ENCODE results near the gene SP3. TPM values are rescaled to one million over a fixed set of nuclear protein-coding genes. Genes with fewer than 3 reads are reported as not detected.
A peak's percentile ranks its signal among the peaks of the same experiment; 100 is the strongest.

SP3 gene
- total RNA-seq, 1 experiment from 2014 or later: 139 TPM

DNA sequence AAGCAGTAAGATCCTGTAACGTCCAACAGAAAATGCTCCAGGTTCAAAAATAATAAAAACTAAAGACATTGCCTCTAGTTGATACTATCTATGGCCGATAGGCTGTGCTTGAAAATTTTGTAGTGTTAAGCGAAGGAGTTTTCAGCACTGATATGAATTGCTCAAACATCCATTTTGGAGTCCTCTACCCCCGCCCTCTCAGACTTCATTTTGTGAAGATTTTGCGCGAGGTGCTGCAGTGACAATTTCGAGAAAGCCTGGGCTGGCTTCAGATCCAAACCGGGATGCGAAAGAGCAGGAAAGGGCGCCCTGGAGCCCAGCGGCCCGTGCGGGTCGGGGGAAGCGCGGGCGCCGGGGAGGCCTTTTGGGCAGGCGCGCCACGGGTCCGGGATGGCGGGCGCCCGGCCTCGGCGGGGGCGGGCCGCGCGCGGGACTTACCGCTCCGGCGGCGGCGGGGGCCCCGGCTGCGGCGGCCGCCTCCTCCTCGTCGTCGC, 1.8 kb downstream of the SP3 start:
- peak overlapping the region; percentile 80 for H3K4me3 ChIP-seq (ENCODE audit: low read length)
- no peaks in the 10 kb centered on the region for H3K9me2 ChIP-seq (replicated peaks; ENCODE audit: insufficient read depth, low read length)
- peaks cover 61% of the 10 kb centered on the region for H3K79me2 ChIP-seq (ENCODE audit: low read length)
- peaks cover 8% of the 10 kb centered on the region; the same call in 1 of the 2 replicates for H4K20me1 ChIP-seq (ENCODE audit: insufficient read depth, low read depth, low read length)
- H2AFZ ChIP-seq (ENCODE audit: low read length): no peak overlapping the region
- peak overlapping the region; percentile 75 for H3K4me2 ChIP-seq (ENCODE audit: low read depth, low read length, poor library complexity, severe bottlenecking)
- no peaks in the 10 kb centered on the region for H3K9me3 ChIP-seq (ENCODE audit: low read length)
- peaks cover 51% of the 10 kb centered on the region for H3K4me1 ChIP-seq (ENCODE audit: low read length)
- no peaks in the 10 kb centered on the region for H3K27me3 ChIP-seq (ENCODE audit: low read length)
- peak overlapping the region; percentile 97 for H3K27ac ChIP-seq (ENCODE audit: low read length)
- peaks cover 39% of the 10 kb centered on the region for H3K36me3 ChIP-seq (ENCODE audit: insufficient read depth, low read length)
- peak overlapping the region; percentile 99 for H3K9ac ChIP-seq (ENCODE audit: low read length)
- DNase-seq: peak; percentile 90

DNA sequence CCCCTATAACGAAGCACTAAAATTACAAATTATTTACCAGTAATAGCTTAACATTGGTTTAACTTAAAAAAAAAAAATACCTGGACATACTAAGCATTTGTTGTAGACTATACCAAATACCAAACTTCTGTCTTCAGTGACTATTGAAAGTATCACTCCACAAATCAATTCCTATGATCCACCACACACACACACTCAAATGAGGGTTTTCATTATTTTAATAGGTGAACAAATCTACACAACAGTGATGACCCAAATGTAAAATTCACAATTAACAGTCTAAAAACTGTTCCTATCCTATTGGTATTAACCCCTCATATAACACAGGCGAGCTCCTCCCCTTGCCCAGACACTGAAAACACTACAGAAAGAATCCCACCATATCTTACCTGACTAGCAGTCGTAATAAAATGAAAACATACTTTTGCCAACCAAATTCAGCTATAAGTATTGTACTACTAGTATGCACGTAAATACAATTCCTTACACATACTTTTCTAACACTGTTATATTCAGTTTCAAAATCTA, 2.5 kb downstream of the SP3 start:
- Histone ChIP-seq H3K9me2 (replicated peaks; ENCODE audit: insufficient read depth, low read length) (no peaks in the 10 kb centered on the region), H3K36me3 (ENCODE audit: insufficient read depth, low read length) (peaks cover 46% of the 10 kb centered on the region), H2AFZ (ENCODE audit: low read length) (no peak overlapping the region), H3K4me2 (ENCODE audit: low read depth, low read length, poor library complexity, severe bottlenecking) (peak overlapping the region; percentile 75), H3K4me3 (ENCODE audit: low read length) (peak overlapping the region; percentile 80), H3K9me3 (ENCODE audit: low read length) (no peaks in the 10 kb centered on the region), H3K79me2 (ENCODE audit: low read length) (peaks cover 68% of the 10 kb centered on the region), H3K27ac (ENCODE audit: low read length) (peak overlapping the region; percentile 97), H3K4me1 (ENCODE audit: low read length) (peaks cover 53% of the 10 kb centered on the region), H3K9ac (ENCODE audit: low read length) (peak overlapping the region; percentile 99), H3K27me3 (ENCODE audit: low read length) (no peaks in the 10 kb centered on the region), H4K20me1 (ENCODE audit: insufficient read depth, low read depth, low read length) (peaks cover 8% of the 10 kb centered on the region; the same call in 1 of the 2 replicates)
- peak; percentile 63 for DNase-seq

DNA sequence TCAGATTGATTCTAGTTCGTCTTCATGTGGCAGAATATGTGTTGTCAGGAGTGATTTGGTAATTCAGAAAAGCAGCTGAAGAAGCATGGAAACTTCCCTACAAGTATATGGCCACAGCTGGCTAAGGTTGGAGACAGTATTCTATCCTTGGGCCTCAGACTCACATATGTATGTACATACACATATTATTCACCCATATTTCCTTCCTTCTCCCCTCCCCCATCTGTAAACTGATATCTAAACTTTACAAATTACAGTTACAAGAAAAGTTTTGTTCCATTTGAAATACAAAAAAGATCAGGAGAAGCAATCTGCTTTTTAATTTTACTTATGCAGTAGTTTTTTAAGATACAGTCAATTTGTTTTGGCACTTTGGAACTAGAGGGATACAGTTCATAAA, 3.1 kb downstream of the SP3 start:
- H3K27ac ChIP-seq (ENCODE audit: low read length): peak overlapping the region; percentile 97
- DNase-seq: no peak
- peaks cover 52% of the 10 kb centered on the region for H3K36me3 ChIP-seq (ENCODE audit: insufficient read depth, low read length)
- peak overlapping the region; percentile 99 for H3K9ac ChIP-seq (ENCODE audit: low read length)
- peak overlapping the region; percentile 80 for H3K4me3 ChIP-seq (ENCODE audit: low read length)
- H3K4me2 ChIP-seq (ENCODE audit: low read depth, low read length, poor library complexity, severe bottlenecking): peak overlapping the region; percentile 75
- H4K20me1 ChIP-seq (ENCODE audit: insufficient read depth, low read depth, low read length): peaks cover 10% of the 10 kb centered on the region; the same call in 1 of the 2 replicates
- H3K9me3 ChIP-seq (ENCODE audit: low read length): no peaks in the 10 kb centered on the region
- no peak overlapping the region for H2AFZ ChIP-seq (ENCODE audit: low read length)
- peaks cover 75% of the 10 kb centered on the region for H3K79me2 ChIP-seq (ENCODE audit: low read length)
- H3K9me2 ChIP-seq (replicated peaks; ENCODE audit: insufficient read depth, low read length): no peaks in the 10 kb centered on the region
- no peaks in the 10 kb centered on the region for H3K27me3 ChIP-seq (ENCODE audit: low read length)
- peaks cover 53% of the 10 kb centered on the region for H3K4me1 ChIP-seq (ENCODE audit: low read length)

DNA sequence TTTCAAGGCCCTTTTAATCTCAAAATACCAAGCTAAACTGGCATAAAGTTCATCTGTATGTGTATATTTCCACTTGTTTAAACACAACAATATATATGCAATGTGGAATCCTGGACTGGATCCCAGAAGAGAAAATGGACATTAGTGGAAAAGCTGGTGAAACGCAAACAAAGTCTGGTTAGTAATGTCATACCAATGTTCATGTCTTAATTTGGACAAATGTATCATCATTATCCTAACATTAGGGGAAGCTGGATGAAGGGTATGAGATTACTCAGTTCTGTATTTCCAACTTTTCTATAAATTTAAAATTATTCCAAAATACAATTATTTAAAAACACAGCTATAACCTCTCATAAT, 3.8 kb downstream of the SP3 start:
- Histone ChIP-seq H3K79me2 (ENCODE audit: low read length) (peaks cover 79% of the 10 kb centered on the region), H3K9ac (ENCODE audit: low read length) (no peak overlapping the region), H3K36me3 (ENCODE audit: insufficient read depth, low read length) (peaks cover 59% of the 10 kb centered on the region), H3K27ac (ENCODE audit: low read length) (peak overlapping the region; percentile 97), H3K4me2 (ENCODE audit: low read depth, low read length, poor library complexity, severe bottlenecking) (peak overlapping the region; percentile 75), H4K20me1 (ENCODE audit: insufficient read depth, low read depth, low read length) (peaks cover 15% of the 10 kb centered on the region; the same call in 1 of the 2 replicates), H3K27me3 (ENCODE audit: low read length) (no peaks in the 10 kb centered on the region), H2AFZ (ENCODE audit: low read length) (no peak overlapping the region), H3K9me3 (ENCODE audit: low read length) (no peaks in the 10 kb centered on the region), H3K9me2 (replicated peaks; ENCODE audit: insufficient read depth, low read length) (no peaks in the 10 kb centered on the region), H3K4me1 (ENCODE audit: low read length) (peaks cover 48% of the 10 kb centered on the region), H3K4me3 (ENCODE audit: low read length) (peak overlapping the region; percentile 80)
- no peak for DNase-seq

DNA sequence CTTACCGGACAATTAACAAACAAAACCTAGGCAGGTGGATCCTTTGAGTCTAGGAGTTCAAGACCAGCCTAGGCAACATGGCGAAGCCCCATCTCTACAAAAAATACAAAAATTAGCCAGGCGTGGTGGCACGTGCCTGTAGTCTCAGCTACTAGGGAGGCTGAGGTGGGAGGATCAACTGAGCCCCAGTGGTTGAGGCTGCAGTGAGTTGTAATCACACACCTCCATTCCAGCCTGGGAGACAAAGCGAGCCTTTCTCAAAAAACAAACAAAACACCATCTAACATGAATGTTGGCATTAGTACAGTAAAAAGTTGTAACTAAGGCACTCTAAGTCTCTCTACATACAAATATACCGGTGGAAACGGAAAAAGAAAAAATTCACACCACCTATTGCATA, 5.3 kb downstream of the SP3 start:
- no peak overlapping the region for H3K9ac ChIP-seq (ENCODE audit: low read length)
- H3K36me3 ChIP-seq (ENCODE audit: insufficient read depth, low read length): peaks cover 73% of the 10 kb centered on the region
- peak overlapping the region; percentile 3; the same call in 1 of the 2 replicates for H3K27ac ChIP-seq (ENCODE audit: low read length)
- peaks cover 43% of the 10 kb centered on the region for H3K4me1 ChIP-seq (ENCODE audit: low read length)
- no peaks in the 10 kb centered on the region for H3K27me3 ChIP-seq (ENCODE audit: low read length)
- DNase-seq: no peak
- H3K9me3 ChIP-seq (ENCODE audit: low read length): no peaks in the 10 kb centered on the region
- H3K9me2 ChIP-seq (replicated peaks; ENCODE audit: insufficient read depth, low read length): no peaks in the 10 kb centered on the region
- no peak overlapping the region for H2AFZ ChIP-seq (ENCODE audit: low read length)
- peaks cover 86% of the 10 kb centered on the region for H3K79me2 ChIP-seq (ENCODE audit: low read length)
- peak overlapping the region; percentile 75 for H3K4me2 ChIP-seq (ENCODE audit: low read depth, low read length, poor library complexity, severe bottlenecking)
- peaks cover 15% of the 10 kb centered on the region; the same call in 1 of the 2 replicates for H4K20me1 ChIP-seq (ENCODE audit: insufficient read depth, low read depth, low read length)
- H3K4me3 ChIP-seq (ENCODE audit: low read length): no peak overlapping the region

DNA sequence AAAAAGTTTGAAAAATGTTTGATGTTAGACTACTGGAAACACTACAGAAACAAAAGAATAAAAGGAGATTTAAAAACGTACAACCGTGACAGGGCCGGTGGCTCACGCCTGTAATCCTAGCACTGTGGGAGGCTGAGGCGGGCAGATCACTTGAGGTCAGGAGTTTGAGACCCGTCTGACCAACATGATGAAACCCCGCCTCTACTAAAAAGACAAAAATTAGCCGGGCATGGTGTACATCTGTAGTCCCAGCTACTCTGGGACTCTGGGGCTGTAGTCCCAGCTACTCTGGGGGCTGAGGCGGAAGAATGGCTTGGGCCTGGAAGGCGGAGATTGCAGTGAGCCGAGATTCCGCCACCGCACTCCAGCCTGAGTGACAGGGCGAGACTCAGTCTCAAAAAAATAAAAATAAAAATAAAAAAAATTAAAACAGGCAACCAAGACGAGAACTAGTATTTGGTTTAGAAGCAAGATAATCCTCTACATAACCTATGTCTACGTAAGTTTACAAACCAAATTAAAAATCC, 5.8 kb downstream of the SP3 start:
- H3K4me2 ChIP-seq (ENCODE audit: low read depth, low read length, poor library complexity, severe bottlenecking): no peak overlapping the region
- no peak overlapping the region for H3K4me3 ChIP-seq (ENCODE audit: low read length)
- H3K79me2 ChIP-seq (ENCODE audit: low read length): peaks cover 91% of the 10 kb centered on the region
- no peak for DNase-seq
- H3K9me3 ChIP-seq (ENCODE audit: low read length): no peaks in the 10 kb centered on the region
- peaks cover 18% of the 10 kb centered on the region; the same call in 1 of the 2 replicates for H4K20me1 ChIP-seq (ENCODE audit: insufficient read depth, low read depth, low read length)
- H3K9me2 ChIP-seq (replicated peaks; ENCODE audit: insufficient read depth, low read length): no peaks in the 10 kb centered on the region
- peaks cover 78% of the 10 kb centered on the region for H3K36me3 ChIP-seq (ENCODE audit: insufficient read depth, low read length)
- no peaks in the 10 kb centered on the region for H3K27me3 ChIP-seq (ENCODE audit: low read length)
- H3K9ac ChIP-seq (ENCODE audit: low read length): no peak overlapping the region
- 0 out of 2 replicates have a peak overlapping the region, but pooled peaks have one; percentile 7 for H3K27ac ChIP-seq (ENCODE audit: low read length)
- H3K4me1 ChIP-seq (ENCODE audit: low read length): peaks cover 43% of the 10 kb centered on the region
- no peak overlapping the region for H2AFZ ChIP-seq (ENCODE audit: low read length)

DNA sequence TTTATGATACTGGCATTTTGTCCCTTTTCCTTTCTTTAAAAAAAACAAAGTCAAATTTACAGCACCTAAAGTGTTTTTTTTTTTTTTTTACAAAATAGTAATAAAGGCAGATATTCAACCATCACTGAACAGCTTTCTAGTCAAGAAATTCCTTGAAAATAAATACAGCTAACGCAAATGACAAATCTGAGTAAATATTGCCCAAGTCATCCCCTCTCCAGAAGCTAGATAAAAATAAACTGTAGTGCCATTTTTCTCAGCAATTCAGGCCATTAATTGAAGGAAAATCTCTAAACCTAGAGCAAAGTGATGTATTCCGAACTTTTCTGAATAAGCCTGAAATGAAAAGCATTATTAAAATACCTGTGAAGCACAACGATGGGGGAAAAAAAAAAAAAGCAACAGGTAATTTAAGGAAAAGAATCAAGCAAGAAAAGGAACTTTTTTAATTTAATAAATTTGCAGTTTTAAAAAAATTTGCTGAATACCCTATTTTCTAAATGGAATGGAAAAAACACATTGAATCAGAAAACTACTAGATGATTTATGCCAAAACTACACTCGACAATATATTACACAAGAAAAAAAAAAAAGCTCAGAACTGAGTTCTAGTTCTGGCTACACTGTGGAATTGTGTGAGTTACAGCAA, 6.9 kb downstream of the SP3 start:
- DNase-seq: no peak
- Histone ChIP-seq H3K4me1 (ENCODE audit: low read length) (peaks cover 43% of the 10 kb centered on the region), H3K27me3 (ENCODE audit: low read length) (no peaks in the 10 kb centered on the region), H3K27ac (ENCODE audit: low read length) (0 out of 2 replicates have a peak overlapping the region, but pooled peaks have one; percentile 7), H2AFZ (ENCODE audit: low read length) (no peak overlapping the region), H3K9me3 (ENCODE audit: low read length) (no peaks in the 10 kb centered on the region), H4K20me1 (ENCODE audit: insufficient read depth, low read depth, low read length) (peaks cover 18% of the 10 kb centered on the region; the same call in 1 of the 2 replicates), H3K36me3 (ENCODE audit: insufficient read depth, low read length) (peaks cover 89% of the 10 kb centered on the region), H3K79me2 (ENCODE audit: low read length) (peaks cover 100% of the 10 kb centered on the region), H3K9me2 (replicated peaks; ENCODE audit: insufficient read depth, low read length) (no peaks in the 10 kb centered on the region), H3K4me3 (ENCODE audit: low read length) (no peak overlapping the region), H3K4me2 (ENCODE audit: low read depth, low read length, poor library complexity, severe bottlenecking) (no peak overlapping the region), H3K9ac (ENCODE audit: low read length) (no peak overlapping the region)

DNA sequence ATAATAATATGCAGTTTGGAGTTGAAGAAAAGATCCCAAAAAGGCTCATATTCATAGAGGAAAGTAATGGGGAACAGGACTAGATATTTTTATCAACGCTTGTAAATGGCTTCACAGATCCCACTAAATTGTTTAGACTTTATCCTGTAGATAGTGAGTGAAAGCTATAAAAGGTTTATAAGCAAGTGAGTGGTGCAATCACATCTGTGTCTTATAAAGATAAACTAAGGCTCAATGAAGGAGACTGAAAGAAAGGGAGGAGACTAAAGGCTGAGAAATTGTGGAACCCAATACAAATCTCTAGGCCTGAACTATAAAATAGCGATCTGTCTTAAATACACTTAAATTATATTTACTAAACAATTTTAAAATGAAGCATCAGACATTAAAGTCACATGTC, 7.7 kb downstream of the SP3 start:
- no peak overlapping the region for H3K4me3 ChIP-seq (ENCODE audit: low read length)
- no peaks in the 10 kb centered on the region for H3K27me3 ChIP-seq (ENCODE audit: low read length)
- H3K4me2 ChIP-seq (ENCODE audit: low read depth, low read length, poor library complexity, severe bottlenecking): no peak overlapping the region
- H3K36me3 ChIP-seq (ENCODE audit: insufficient read depth, low read length): peaks cover 93% of the 10 kb centered on the region
- no peak overlapping the region for H3K9ac ChIP-seq (ENCODE audit: low read length)
- peaks cover 20% of the 10 kb centered on the region; the same call in 1 of the 2 replicates for H4K20me1 ChIP-seq (ENCODE audit: insufficient read depth, low read depth, low read length)
- peaks cover 100% of the 10 kb centered on the region for H3K79me2 ChIP-seq (ENCODE audit: low read length)
- no peak for DNase-seq
- no peaks in the 10 kb centered on the region for H3K9me3 ChIP-seq (ENCODE audit: low read length)
- H3K27ac ChIP-seq (ENCODE audit: low read length): no peak overlapping the region
- H2AFZ ChIP-seq (ENCODE audit: low read length): no peak overlapping the region
- H3K4me1 ChIP-seq (ENCODE audit: low read length): peaks cover 40% of the 10 kb centered on the region
- H3K9me2 ChIP-seq (replicated peaks; ENCODE audit: insufficient read depth, low read length): no peaks in the 10 kb centered on the region
